HepG2 (cell line): ENCODE results near the gene DDI2. TPM values are rescaled to one million over a fixed set of nuclear protein-coding genes. Genes with fewer than 3 reads are reported as not detected.
A peak's percentile ranks its signal among the peaks of the same experiment; 100 is the strongest.

ENCODE experiments used
- FOXM1 ChIP-seq: sonication (generic); formaldehyde crosslinking; IDR thresholded peaks from 2 replicates; pipeline ENCODE4 v1.5.0; 2020; ENCODE audit warnings: missing genetic modification reagents
- KMT2A ChIP-seq: sonication (generic); formaldehyde crosslinking; IDR thresholded peaks from 2 replicates; pipeline ENCODE4 v1.4.0; 2020; ENCODE audit warnings: missing genetic modification reagents
- MTF2 ChIP-seq: sonication (generic); formaldehyde crosslinking; IDR thresholded peaks from 2 replicates; pipeline ENCODE4 v1.5.0; 2020; ENCODE audit warnings: missing genetic modification reagents, borderline replicate concordance
- MXD1 ChIP-seq: sonication (generic); formaldehyde crosslinking; IDR thresholded peaks from 2 replicates; pipeline ENCODE4 v1.4.0; 2020; ENCODE audit warnings: mild to moderate bottlenecking, missing genetic modification reagents
- NCOA5 ChIP-seq: sonication (generic); formaldehyde crosslinking; IDR thresholded peaks from 2 replicates; pipeline ENCODE4 v1.4.0; 2020; ENCODE audit warnings: missing genetic modification reagents
- POLR2G ChIP-seq: fragments of 200-400 bp; formaldehyde crosslinking; IDR thresholded peaks from 2 replicates; pipeline ENCODE4 v1.6.1; 2018; ENCODE audit warnings: mild to moderate bottlenecking, low read depth, low read length, moderate library complexity
- PRDM10 ChIP-seq: sonication (generic); formaldehyde crosslinking; IDR thresholded peaks from 2 replicates; pipeline ENCODE4 v1.4.0; 2020; ENCODE audit warnings: low read depth, missing genetic modification reagents
- RXRA ChIP-seq: sonication (generic); formaldehyde crosslinking; IDR thresholded peaks from 2 replicates; pipeline ENCODE4 v1.5.1; 2020; ENCODE audit warnings: missing genetic modification reagents
- SP1 ChIP-seq, 2 experiments: fragments of 450-650 bp in 1 of 2; sonication (generic) in 1 of 2; formaldehyde crosslinking in 1 of 2; IDR thresholded peaks; 2 replicates each; pipeline versions ENCODE4 v1.4.0 to v1.6.1; 2016 to 2020; ENCODE audit warnings: missing genetic modification reagents in 1 of 2
- SSRP1 ChIP-seq: IDR thresholded peaks from 2 replicates; pipeline ENCODE4 v1.6.1; 2016; ENCODE audit warnings: control low read depth
- STAG1 ChIP-seq: sonication (generic); formaldehyde crosslinking; IDR thresholded peaks from 2 replicates; pipeline ENCODE4 v1.4.0; 2020; ENCODE audit warnings: missing genetic modification reagents
- UBTF ChIP-seq: sonication (generic); formaldehyde crosslinking; IDR thresholded peaks from 2 replicates; pipeline ENCODE4 v1.4.0; 2020; ENCODE audit warnings: mild to moderate bottlenecking, missing genetic modification reagents
- WIZ ChIP-seq: sonication (generic); formaldehyde crosslinking; IDR thresholded peaks from 2 replicates; pipeline ENCODE4 v1.5.1; 2020; ENCODE audit warnings: mild to moderate bottlenecking, missing genetic modification reagents
- ZC3H13 ChIP-seq: sonication (generic); formaldehyde crosslinking; IDR thresholded peaks from 2 replicates; pipeline ENCODE4 v1.8.1; 2023; ENCODE audit warnings: mild to moderate bottlenecking, missing genetic modification reagents, moderate library complexity
- ZNF136 ChIP-seq: sonication (generic); formaldehyde crosslinking; IDR thresholded peaks from 2 replicates; pipeline ENCODE4 v1.8.1; 2022; ENCODE audit warnings: low read depth, mild to moderate bottlenecking, moderate library complexity, missing genetic modification reagents
- ZNF207 ChIP-seq: fragments of 450-650 bp; IDR thresholded peaks from 2 replicates; pipeline ENCODE4 v1.6.1; 2016; ENCODE audit warnings: antibody characterized with exemption, borderline replicate concordance
- ZNF30 ChIP-seq: sonication (generic); formaldehyde crosslinking; IDR thresholded peaks from 2 replicates; pipeline ENCODE4 v1.5.0; 2020; ENCODE audit warnings: mild to moderate bottlenecking, missing genetic modification reagents
- polyA plus RNA-seq, 8 experiments: library from polyadenylated mRNA; depleted of rRNA in 3 of 8; stranded (reverse) in 7 of 8; unstranded in 1 of 8; fragments of >200 nt; fragmentation: Illumina TruSeq in 4 of 8; extraction: Trizol in 4 of 8; gene quantifications; 2 replicates each; pipeline versions ENCODE4 v1.2.1 to v1.2.3, GENCODE V29; 2011 to 2016; ENCODE audit warnings: low read depth in 4 of 8, missing spikeins in 1 of 8, mixed read lengths in 1 of 8; ENCODE audit not compliant: insufficient read depth in 1 of 8
- total RNA-seq, 5 experiments: library from RNA; depleted of rRNA; stranded (reverse); fragments of >200 nt; fragmentation: Illumina TruSeq; extraction: Trizol; gene quantifications; 2 replicates each; pipeline ENCODE4 v1.2.3, GENCODE V29; 2016; ENCODE audit warnings: low read depth in 1 of 5
- TF ChIP-seq, protein P1 (sequence below): sonication (generic); formaldehyde crosslinking; IDR thresholded peaks from 2 replicates; pipeline ENCODE4 v1.5.0; 2020; ENCODE audit warnings: mild to moderate bottlenecking, missing genetic modification reagents
- TF ChIP-seq, protein P2 (sequence below): sonication (generic); formaldehyde crosslinking; IDR thresholded peaks from 2 replicates; pipeline ENCODE4 v1.4.0; 2020; ENCODE audit warnings: missing genetic modification reagents

Gene DDI2
- total and polyA plus RNA-seq, 2 of the 13 experiments (the other 11 are each of a cell fraction or from before 2014, with no cell fraction given): 8.5 to 25.7 TPM

DNA sequence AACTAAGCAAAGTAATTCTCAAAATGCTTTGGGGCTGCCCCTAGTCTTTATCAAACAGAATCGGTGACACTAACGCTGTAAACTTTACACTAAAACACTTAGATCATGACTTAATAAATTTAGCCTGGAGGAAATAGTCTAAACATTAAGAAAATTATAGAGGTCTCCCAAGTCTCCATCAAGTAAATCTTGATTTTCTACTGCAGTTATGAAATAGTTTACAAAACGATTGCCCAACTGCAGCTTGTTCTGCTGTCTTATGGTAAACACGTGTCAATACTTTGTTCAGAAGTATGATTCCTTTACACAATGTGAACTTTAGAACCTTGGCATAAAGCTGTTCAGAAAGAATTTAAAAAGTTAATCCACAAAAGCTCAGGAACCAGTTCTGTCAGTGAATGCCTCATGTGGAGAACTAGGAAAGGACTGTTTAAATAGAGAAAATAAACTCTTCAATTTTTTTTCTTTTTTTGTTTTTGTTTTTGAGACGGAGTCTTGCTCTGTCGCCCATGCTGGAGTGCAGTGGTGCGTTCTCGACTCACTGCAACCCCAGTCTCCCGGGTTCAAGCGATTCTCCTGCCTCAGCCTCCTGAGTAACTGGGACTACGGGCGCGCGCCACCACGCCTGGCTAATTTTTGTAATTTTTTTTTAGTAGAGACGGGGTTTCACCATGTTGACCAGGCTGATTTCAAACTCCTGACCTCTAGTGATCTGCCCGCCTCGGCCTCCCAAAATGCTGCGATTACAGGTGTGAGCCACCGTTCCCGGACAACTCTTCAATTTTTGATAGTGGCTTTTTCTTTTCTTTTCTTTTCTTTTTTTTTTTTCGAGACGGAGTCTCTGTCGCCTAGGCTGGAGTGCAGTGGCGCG, 1.6 kb downstream of the DDI2 start (continued):
- TF ChIP-seq, protein P1, sequence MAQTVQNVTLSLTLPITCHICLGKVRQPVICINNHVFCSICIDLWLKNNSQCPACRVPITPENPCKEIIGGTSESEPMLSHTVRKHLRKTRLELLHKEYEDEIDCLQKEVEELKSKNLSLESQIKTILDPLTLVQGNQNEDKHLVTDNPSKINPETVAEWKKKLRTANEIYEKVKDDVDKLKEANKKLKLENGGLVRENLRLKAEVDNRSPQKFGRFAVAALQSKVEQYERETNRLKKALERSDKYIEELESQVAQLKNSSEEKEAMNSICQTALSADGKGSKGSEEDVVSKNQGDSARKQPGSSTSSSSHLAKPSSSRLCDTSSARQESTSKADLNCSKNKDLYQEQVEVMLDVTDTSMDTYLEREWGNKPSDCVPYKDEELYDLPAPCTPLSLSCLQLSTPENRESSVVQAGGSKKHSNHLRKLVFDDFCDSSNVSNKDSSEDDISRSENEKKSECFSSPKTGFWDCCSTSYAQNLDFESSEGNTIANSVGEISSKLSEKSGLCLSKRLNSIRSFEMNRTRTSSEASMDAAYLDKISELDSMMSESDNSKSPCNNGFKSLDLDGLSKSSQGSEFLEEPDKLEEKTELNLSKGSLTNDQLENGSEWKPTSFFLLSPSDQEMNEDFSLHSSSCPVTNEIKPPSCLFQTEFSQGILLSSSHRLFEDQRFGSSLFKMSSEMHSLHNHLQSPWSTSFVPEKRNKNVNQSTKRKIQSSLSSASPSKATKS (CRISPR knock-in tag): no peak
- no peak for TF ChIP-seq SP1 (IDR thresholded peaks at IDR 0.05)
- TF ChIP-seq SP1 (CRISPR knock-in tag; IDR thresholded peaks at IDR 0.05): no peak
- TF ChIP-seq POLR2G: 0 out of 2 replicates have a peak, but pooled peaks have one; percentile 27
- TF ChIP-seq RXRA (CRISPR knock-in tag): 0 out of 2 replicates have a peak, but pooled peaks have one; percentile 14
- TF ChIP-seq, protein P2, sequence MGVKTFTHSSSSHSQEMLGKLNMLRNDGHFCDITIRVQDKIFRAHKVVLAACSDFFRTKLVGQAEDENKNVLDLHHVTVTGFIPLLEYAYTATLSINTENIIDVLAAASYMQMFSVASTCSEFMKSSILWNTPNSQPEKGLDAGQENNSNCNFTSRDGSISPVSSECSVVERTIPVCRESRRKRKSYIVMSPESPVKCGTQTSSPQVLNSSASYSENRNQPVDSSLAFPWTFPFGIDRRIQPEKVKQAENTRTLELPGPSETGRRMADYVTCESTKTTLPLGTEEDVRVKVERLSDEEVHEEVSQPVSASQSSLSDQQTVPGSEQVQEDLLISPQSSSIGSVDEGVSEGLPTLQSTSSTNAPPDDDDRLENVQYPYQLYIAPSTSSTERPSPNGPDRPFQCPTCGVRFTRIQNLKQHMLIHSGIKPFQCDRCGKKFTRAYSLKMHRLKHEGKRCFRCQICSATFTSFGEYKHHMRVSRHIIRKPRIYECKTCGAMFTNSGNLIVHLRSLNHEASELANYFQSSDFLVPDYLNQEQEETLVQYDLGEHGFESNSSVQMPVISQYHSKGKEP (CRISPR knock-in tag): 0 out of 2 replicates have a peak, but pooled peaks have one; percentile 40
- no peak for TF ChIP-seq PRDM10 (CRISPR knock-in tag)
- no peak for TF ChIP-seq STAG1
- no peak for TF ChIP-seq WIZ (CRISPR knock-in tag)
- TF ChIP-seq MTF2 (CRISPR knock-in tag): no peak
- TF ChIP-seq ZNF30 (CRISPR knock-in tag): no peak
- TF ChIP-seq SSRP1 (CRISPR knock-in tag): no peak
- TF ChIP-seq NCOA5: no peak
- no peak for TF ChIP-seq KMT2A (CRISPR knock-in tag)
- TF ChIP-seq ZC3H13: no peak
- TF ChIP-seq FOXM1 (CRISPR knock-in tag): no peak
- TF ChIP-seq ZNF136 (CRISPR knock-in tag): no peak
- TF ChIP-seq ZNF207: no peak
- no peak for TF ChIP-seq MXD1 (CRISPR knock-in tag)
- no peak for TF ChIP-seq UBTF (CRISPR knock-in tag)
